Measurements from ENCODE around the gene MMP11.

The MMP11 gene

DNA sequence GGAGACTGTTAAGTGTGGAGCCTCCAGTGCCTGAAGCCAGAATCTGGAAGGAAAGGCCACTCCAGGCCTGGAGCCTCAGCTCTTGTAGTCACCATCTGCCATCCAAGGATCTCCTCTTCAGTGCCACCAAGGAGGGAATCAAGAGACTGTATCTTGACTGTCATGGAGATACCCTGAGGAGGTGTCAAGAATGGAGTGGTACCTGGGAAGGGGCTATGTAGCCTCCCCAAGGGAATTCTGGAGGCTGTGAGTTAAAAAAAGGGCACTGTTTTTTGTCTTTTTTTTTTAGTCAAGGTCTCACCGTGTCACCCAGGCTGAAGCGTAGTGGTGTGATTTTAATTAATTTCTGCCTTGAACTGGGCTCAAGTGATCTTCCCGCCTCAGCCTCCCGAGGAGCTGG is 13.1 kb upstream of the MMP11 start:
- in situ Hi-C loops (cut with MboI; ENCODE audit: low sequenced_read_pairs): no loop called here

DNA sequence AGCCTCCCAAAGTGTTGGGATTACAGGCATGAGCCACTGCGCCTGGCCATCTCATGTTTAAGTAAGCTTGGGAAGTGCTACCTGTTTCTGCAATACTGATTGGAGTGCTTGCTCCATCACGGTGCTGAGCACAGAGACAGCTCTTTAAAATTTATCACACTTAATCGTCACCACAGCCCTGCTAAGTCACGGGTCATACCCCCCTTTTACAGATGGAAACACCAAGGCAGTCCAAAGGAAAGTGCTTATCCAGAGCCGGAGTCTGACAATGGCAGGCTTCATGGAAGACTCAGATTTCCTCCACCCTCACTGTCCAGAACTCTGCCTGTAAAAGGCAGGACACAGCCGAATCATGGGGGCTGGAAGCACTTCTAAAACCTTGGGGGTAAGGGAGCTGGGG is 12.6 kb upstream of the MMP11 start:
- in situ Hi-C loops (cut with MboI; ENCODE audit: low sequenced_read_pairs): no loop called here

DNA sequence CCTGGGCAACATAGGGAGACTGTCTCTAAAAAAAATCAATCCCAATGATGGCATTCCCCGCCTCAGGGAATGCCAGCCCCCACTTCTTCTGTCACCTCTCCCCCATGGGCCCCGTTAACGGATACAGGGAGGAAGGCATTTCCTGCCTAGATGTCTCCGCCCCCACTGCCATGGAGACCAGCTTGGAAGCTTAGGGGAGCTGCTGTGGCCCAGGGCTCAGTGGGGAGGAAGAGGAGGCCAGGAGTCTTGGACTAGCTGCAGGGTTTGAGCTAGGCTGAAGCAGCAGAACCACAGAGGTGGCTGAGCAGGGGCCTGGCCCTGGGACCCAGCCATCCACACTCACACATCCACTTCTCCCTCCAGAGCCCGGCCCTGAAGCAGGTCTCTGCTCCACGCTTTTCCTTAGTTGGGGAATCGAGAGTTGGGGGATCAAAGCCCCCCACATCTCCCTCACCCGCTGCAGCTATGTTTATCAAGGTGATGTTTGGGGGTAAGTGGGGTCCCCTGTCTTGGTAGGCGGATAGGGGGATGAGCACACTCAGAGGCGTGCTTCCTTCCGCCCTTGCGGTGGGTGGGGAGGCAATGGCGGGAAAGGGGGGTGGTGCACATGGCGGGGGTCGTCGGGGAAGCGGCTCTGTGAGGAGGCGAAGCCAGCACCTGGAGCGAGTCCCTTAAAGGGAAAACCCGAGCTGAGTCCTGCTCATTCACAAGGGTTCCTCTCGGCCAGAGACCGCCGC is 9.6 kb upstream of the MMP11 start, which contains the start of gene C22orf15:
TSS of gene C22orf15 (plus strand) at position 149 of the 737 bp plus-strand sequence. CDS start at position 466, 317 bp downstream.
- in situ Hi-C loops (cut with MboI; ENCODE audit: low sequenced_read_pairs): no loop called here

DNA sequence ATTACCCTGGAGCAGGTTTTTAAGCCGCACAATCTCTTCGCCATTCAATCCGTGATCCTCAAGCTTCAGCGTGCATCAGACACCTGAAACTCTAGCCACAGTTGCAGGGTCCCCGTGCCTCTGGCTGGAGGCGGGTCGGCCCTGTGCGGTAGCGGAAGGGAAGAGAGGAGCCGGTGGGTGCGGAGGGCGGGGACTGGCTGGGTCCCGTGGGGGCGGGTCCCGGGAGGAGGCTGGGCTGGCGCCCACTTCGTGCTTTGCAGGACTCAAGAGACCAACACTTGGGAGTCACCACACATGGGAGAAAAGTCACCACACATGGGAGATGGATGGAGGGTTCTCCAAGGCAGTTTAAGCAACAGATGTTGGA is 9.1 kb upstream of the MMP11 start:
- in situ Hi-C loops (cut with MboI; ENCODE audit: low sequenced_read_pairs): no loop called here

DNA sequence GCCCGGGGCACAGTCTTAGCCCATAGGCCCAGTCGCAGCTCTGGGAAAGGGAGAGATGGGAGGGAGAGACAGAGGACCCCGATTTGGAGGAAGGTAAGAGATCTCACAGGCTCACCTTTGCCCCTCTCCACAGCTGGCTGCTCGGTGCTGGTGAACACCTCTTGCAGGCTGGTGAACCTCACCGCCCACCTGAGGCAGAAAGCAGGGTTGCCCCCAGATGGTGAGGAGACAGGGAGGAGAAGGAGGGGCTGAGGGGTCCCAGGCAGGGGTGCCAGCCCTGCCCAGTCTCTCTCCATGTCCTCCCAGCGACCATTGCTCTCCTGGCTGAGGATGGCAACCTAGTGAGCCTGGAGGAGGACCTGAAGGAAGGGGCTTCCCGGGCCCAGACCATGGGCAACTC is 8.7 kb upstream of the MMP11 start:
- in situ Hi-C loops (cut with MboI; ENCODE audit: low sequenced_read_pairs): no loop called here

GRCh38 chr22:23764899-23765881 is 7.5 kb upstream of the MMP11 start:
- in situ Hi-C loops (cut with MboI; ENCODE audit: low sequenced_read_pairs): no loop called here

DNA sequence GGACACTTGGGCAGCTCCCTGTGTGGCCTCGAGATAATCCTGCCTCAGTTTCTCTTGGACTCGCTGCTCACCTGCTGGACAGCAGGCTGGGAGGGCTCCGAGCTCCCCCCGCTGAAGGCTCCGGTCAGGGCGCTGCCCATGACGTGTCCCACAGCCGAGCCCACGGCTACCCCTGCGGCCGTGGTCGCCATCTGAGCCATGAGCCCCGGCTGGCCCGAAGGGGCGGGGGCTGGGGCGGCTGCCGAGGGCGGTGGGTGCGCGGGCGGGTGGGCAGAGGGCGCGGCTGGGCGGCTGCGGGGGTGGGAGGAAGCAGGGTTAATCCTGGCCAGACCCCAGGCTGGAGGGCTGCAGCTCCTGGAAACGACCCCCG is 5.4 kb upstream of the MMP11 start:
- in situ Hi-C loops (cut with MboI; ENCODE audit: low sequenced_read_pairs): no loop called here

GRCh38 chr22:23767673-23768548 is 4.7 kb upstream of the MMP11 start, which contains the start of gene CHCHD10:
CHCHD10 (minus strand) TSS chr22:23767972; CDS start chr22:23767874, 98 bp downstream.
- in situ Hi-C loops (cut with MboI; ENCODE audit: low sequenced_read_pairs): no loop called here

GRCh38 chr22:23769321-23769965 is 3.2 kb upstream of the MMP11 start:
- in situ Hi-C loops (cut with MboI; ENCODE audit: low sequenced_read_pairs): no loop called here

DNA sequence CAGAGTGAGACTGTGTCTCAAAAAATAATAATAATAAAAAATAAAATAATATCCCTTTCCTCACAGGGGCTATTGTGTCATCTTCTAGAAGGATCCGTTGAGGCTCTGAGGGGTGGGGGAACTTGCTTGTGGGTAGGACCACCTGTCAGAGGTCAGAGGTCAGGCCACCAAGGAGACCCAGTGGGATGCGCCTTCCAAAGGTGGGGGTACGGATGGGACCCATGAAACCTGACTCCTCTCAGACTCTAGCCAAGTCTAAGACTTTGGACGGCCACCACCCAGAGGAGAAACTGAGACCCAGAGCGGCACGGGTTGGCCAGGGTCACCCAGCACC is 367 bp upstream of the MMP11 start:
- in situ Hi-C loops (cut with MboI; ENCODE audit: low sequenced_read_pairs): no loop called here

GRCh38 chr22:23773483-23774113 is 949 bp downstream of the MMP11 start:
- in situ Hi-C loops (cut with MboI; ENCODE audit: low sequenced_read_pairs): no loop called here

GRCh38 chr22:23774114-23774921 is 1.7 kb downstream of the MMP11 start:
- in situ Hi-C loops (cut with MboI; ENCODE audit: low sequenced_read_pairs): no loop called here

GRCh38 chr22:23774922-23775436 is 2.3 kb downstream of the MMP11 start:
- in situ Hi-C loops (cut with MboI; ENCODE audit: low sequenced_read_pairs): no loop called here

- in situ Hi-C loops (cut with MboI; ENCODE audit: low sequenced_read_pairs): no loop called here
Observed at GRCh38 chr22:23775779-23776375, 3.2 kb downstream of the MMP11 start.

GRCh38 chr22:23777776-23778576 is 5.3 kb downstream of the MMP11 start:
- in situ Hi-C loops (cut with MboI; ENCODE audit: low sequenced_read_pairs): no loop called here

- in situ Hi-C loops (cut with MboI; ENCODE audit: low sequenced_read_pairs): no loop called here
Observed at GRCh38 chr22:23778577-23778900, 5.9 kb downstream of the MMP11 start.

GRCh38 chr22:23779083-23779482 is 6.4 kb downstream of the MMP11 start:
- in situ Hi-C loops (cut with MboI; ENCODE audit: low sequenced_read_pairs): no loop called here

GRCh38 chr22:23779731-23780130 is 7.1 kb downstream of the MMP11 start:
- in situ Hi-C loops (cut with MboI; ENCODE audit: low sequenced_read_pairs): no loop called here

Data from HL-60/S4 treated with phorbol 12-myristate 13-acetate at 8.2 ng/mL for 4 days and 3 days (cell line).